Lung (tissue), 12 donors: Measurements from ENCODE around the gene NXNL2. TPM values are rescaled to one million over a fixed set of nuclear protein-coding genes. Genes with fewer than 3 reads are reported as not detected.
A peak's percentile ranks its signal among the peaks of the same experiment; 100 is the strongest.

ENCODE experiments used
- ATAC-seq: fragments of 200-7000 bp; cut with Tn5 transposase; one replicate; pipeline ENCODE4 v1.9.1; 2020; ENCODE audit warnings: moderate number of reproducible peaks; ENCODE audit not compliant: insufficient read depth, low FRiP score
- DNase-seq, 3 donors: peaks; one replicate each; pipeline ENCODE4 v3.0.0-alpha.2; 2013 to 2017
- H3K27ac ChIP-seq, 2 donors: one replicate each; pipeline ENCODE4 v1.5.1; 2013; ENCODE audit warnings: mild to moderate bottlenecking in 2 of 2, moderate library complexity in 2 of 2, control low read depth in 1 of 2, inconsistent platforms in 1 of 2, low read depth in 1 of 2, low read length in 1 of 2
- H3K27me3 ChIP-seq, 3 donors: one replicate each; pipeline ENCODE4 v1.5.1; 2013; ENCODE audit warnings: low read length in 2 of 3; ENCODE audit not compliant: control insufficient read depth in 3 of 3, insufficient read depth in 3 of 3
- H3K36me3 ChIP-seq, 4 donors: one replicate each; pipeline ENCODE4 v1.5.1; 2013; ENCODE audit warnings: low read length in 4 of 4, mild to moderate bottlenecking in 1 of 4, moderate library complexity in 1 of 4; ENCODE audit not compliant: control insufficient read depth in 4 of 4, insufficient read depth in 4 of 4
- H3K4me1 ChIP-seq, 5 donors: one replicate each; pipeline ENCODE4 v1.5.1; 2013; ENCODE audit warnings: low read length in 5 of 5, mild to moderate bottlenecking in 2 of 5, moderate library complexity in 1 of 5; ENCODE audit not compliant: control insufficient read depth in 5 of 5, insufficient read depth in 5 of 5
- H3K4me3 ChIP-seq: one replicate; pipeline ENCODE4 v1.5.1; 2013; ENCODE audit warnings: mild to moderate bottlenecking, control low read depth, moderate library complexity
- H3K9ac ChIP-seq, 2 donors: one replicate each; pipeline ENCODE4 v1.5.1; 2013; ENCODE audit warnings: low read length in 2 of 2, control low read depth in 1 of 2; ENCODE audit not compliant: insufficient read depth in 1 of 2
- H3K9me3 ChIP-seq, 4 donors: one replicate each; pipeline ENCODE4 v1.5.1; 2013; ENCODE audit warnings: low read length in 3 of 4, mild to moderate bottlenecking in 1 of 4, moderate library complexity in 1 of 4; ENCODE audit not compliant: control insufficient read depth in 4 of 4, insufficient read depth in 3 of 4
- WGBS, 2 donors: extraction: QIAGEN DNeasy Blood & Tissue Kit; methylation state at CpG; one replicate each; pipeline ENCODE4 v1.1.7; 2013; 5-methylcytosine and 5-hydroxymethylcytosine counted together
- polyA plus RNA-seq, 2 donors: library from polyadenylated mRNA; stranded (reverse); fragments of 200-250 nt; gene quantifications; one replicate each; pipeline ENCODE4 v1.2.1, GENCODE V29; 2013
- total RNA-seq, 2 donors: library from RNA; depleted of rRNA in 1 of 2; stranded (reverse); fragments of >200 nt in 1 of 2; gene quantifications; one replicate each; pipeline ENCODE4 v1.2.1, GENCODE V29; 2014 to 2021
- TF ChIP-seq, protein P1 (sequence below): IDR thresholded peaks from 2 replicates; pipeline ENCODE4 v1.5.1; 2012; ENCODE audit warnings: mild to moderate bottlenecking; ENCODE audit errors: control extremely low read depth, extremely low read depth
- donor health status: control.
- donor health status: control.
- donor health status: Bipolar disorder and iron deficiency.
- donor health status: healthy.
- donor health status: DM: yes; HTN: yes; CAD: no.

Gene NXNL2
- total and polyA plus RNA-seq, 4 donors = 0.09 to 0.91 (median 0.43) TPM

- Histone ChIP-seq H3K9me3 (no peaks in the 10 kb centered on the region), H3K9ac (no peak overlapping the region), H3K27ac (no peak overlapping the region), H3K4me3 (no peak overlapping the region), H3K36me3 (no peaks in the 10 kb centered on the region), H3K27me3 (peaks cover 0 to 24% (median 3%) of the 10 kb centered on the region in 3 donors), H3K4me1 (peaks cover 0 to 16% (median 6%) of the 10 kb centered on the region in 5 donors)
- DNase-seq = peak; percentile 60 to 79 (median 67)
- TF ChIP-seq, protein P1, sequence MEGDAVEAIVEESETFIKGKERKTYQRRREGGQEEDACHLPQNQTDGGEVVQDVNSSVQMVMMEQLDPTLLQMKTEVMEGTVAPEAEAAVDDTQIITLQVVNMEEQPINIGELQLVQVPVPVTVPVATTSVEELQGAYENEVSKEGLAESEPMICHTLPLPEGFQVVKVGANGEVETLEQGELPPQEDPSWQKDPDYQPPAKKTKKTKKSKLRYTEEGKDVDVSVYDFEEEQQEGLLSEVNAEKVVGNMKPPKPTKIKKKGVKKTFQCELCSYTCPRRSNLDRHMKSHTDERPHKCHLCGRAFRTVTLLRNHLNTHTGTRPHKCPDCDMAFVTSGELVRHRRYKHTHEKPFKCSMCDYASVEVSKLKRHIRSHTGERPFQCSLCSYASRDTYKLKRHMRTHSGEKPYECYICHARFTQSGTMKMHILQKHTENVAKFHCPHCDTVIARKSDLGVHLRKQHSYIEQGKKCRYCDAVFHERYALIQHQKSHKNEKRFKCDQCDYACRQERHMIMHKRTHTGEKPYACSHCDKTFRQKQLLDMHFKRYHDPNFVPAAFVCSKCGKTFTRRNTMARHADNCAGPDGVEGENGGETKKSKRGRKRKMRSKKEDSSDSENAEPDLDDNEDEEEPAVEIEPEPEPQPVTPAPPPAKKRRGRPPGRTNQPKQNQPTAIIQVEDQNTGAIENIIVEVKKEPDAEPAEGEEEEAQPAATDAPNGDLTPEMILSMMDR = no peak
- no peak for ATAC-seq
- WGBS, 2 donors = 17 to 21% methylated on average over 31 of the region's 31 CpGs
Measured at GRCh38 chr9:88531920-88532698, 2.9 kb upstream of the NXNL2 start.

DNA sequence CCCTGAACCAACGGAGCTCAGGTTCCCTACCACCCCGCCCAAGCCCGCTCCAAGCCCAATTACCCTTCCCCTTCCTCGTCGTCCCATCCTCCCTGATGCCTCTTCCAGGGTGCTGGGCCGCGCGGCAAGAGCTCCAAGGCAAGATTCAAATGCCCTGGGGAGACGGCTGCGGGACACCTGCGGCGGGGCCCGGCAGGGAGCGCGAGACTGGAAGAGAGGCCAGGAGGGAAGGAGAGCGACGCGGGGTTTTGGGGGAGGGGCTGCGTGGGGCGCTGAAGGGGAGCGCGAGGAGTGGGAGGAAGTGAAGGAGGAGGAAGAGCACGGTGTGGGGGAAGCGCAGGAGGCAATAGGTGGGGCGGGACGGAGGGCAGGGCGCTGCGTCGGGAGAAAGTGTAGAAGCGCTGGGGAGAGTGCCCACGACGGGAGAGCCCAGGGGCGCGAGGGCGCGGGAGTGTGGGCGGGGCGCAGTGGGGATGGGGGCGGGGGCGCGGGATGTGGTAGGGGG lies 975 bp upstream of the NXNL2 start:
- peak in 2 of 3 donors; percentile 31 to 45 for DNase-seq

GRCh38 chr9:88535226-88536022 lies 446 bp downstream of the NXNL2 start:
- Histone ChIP-seq H3K9ac (no peak overlapping the region), H3K9me3 (no peaks in the 10 kb centered on the region), H3K4me1 (peaks cover 0 to 24% (median 7%) of the 10 kb centered on the region in 5 donors), H3K36me3 (no peaks in the 10 kb centered on the region), H3K27me3 (peaks cover 0 to 24% (median 3%) of the 10 kb centered on the region in 3 donors), H3K4me3 (peak overlapping the region; percentile 32), H3K27ac (peak overlapping the region in 1 of 2 donors; percentile 74)
- 3 to 6% methylated on average over 65 to 75 of the region's 75 CpGs for WGBS, 2 donors
- TF ChIP-seq, protein P1 = no peak
- no peak for ATAC-seq
- DNase-seq = peak in 1 of 3 donors; percentile 39

More for the DNA sequence above, 975 bp upstream of the NXNL2 start:
- Histone ChIP-seq H3K27ac (no peak overlapping the region), H3K9ac (no peak overlapping the region), H3K36me3 (no peaks in the 10 kb centered on the region), H3K9me3 (no peaks in the 10 kb centered on the region), H3K4me3 (no peak overlapping the region), H3K27me3 (peaks cover 0 to 24% (median 3%) of the 10 kb centered on the region in 3 donors), H3K4me1 (peaks cover 0 to 24% (median 7%) of the 10 kb centered on the region in 5 donors)
- TF ChIP-seq, protein P1 = no peak
- ATAC-seq = peak; percentile 14
- WGBS, 2 donors = 3% methylated on average over 40 to 41 of the region's 41 CpGs
